HEK293 (cell line): ENCODE data around the gene TSPOAP1.

Experiments
- CTCF ChIA-PET: fragments of 350-600 bp; formaldehyde crosslinking; extraction: SDS; loops from one replicate; lab custom pipeline; 2021; ENCODE audit warnings: antibody characterized with exemption; lab: Yijun Ruan, JAX
- POLR2A ChIA-PET: fragments of 300-600 bp; formaldehyde crosslinking; extraction: SDS; loops from one replicate; lab custom pipeline; 2020; ENCODE audit warnings: antibody characterized with exemption, inconsistent platforms; lab: Yijun Ruan, JAX
- H3K27ac ChIP-seq: fragments of 200-500 bp; sonication (Bioruptor generic); 2 replicates; pipeline ENCODE4 v1.5.1; 2014; ENCODE audit warnings: low read depth, low read length, control low read depth, inconsistent platforms; ENCODE audit errors: extremely low read depth
- H3K36me3 ChIP-seq, 2 experiments: fragments of 200-500 bp in 1 of 2; sonication (Bioruptor generic) in 1 of 2; 1 replicate in 1 of 2; 2 replicates in 1 of 2; pipeline ENCODE4 v1.5.1; 2014 to 2017; ENCODE audit warnings: inconsistent platforms in 2 of 2, low read length in 2 of 2; ENCODE audit not compliant: control insufficient read depth in 2 of 2, insufficient read depth in 1 of 2
- H3K4me1 ChIP-seq: fragments of 200-500 bp; sonication (Bioruptor generic); 2 replicates; pipeline ENCODE4 v1.5.1; 2014; ENCODE audit warnings: mild to moderate bottlenecking, low read length, inconsistent platforms; ENCODE audit not compliant: control insufficient read depth, insufficient read depth
- H3K4me3 ChIP-seq: 2 replicates; pipeline ENCODE4 v1.5.1; 2011; ENCODE audit warnings: low read depth, mild to moderate bottlenecking, control low read depth, low read length, moderate library complexity
- H3K9me3 ChIP-seq: fragments of 200-500 bp; sonication (Bioruptor generic); 2 replicates; pipeline ENCODE4 v1.5.1; 2014; ENCODE audit warnings: low read depth, low read length, inconsistent platforms; ENCODE audit not compliant: control insufficient read depth, insufficient read depth
- HOXD13 ChIP-seq: sonication (generic); formaldehyde crosslinking; IDR thresholded peaks from 2 replicates; pipeline ENCODE4 v1.8.0; 2022; ENCODE audit warnings: missing genetic modification reagents, borderline replicate concordance
- OVOL3 ChIP-seq: fragments of 450-650 bp; formaldehyde crosslinking; IDR thresholded peaks from 2 replicates; pipeline ENCODE4 v1.5.1; 2016; ENCODE audit warnings: missing biosample characterization, missing genetic modification characterization
- ZBTB7A ChIP-seq: fragments of 450-650 bp; formaldehyde crosslinking; IDR thresholded peaks from 2 replicates; pipeline ENCODE4 v1.5.1; 2016; ENCODE audit warnings: low read depth, missing biosample characterization, missing genetic modification characterization
- ZBTB8A ChIP-seq: fragments of 450-650 bp; formaldehyde crosslinking; IDR thresholded peaks from 2 replicates; pipeline ENCODE4 v1.5.1; 2016; ENCODE audit warnings: missing biosample characterization, missing genetic modification characterization
- ZFP37 ChIP-seq: fragments of 450-650 bp; formaldehyde crosslinking; IDR thresholded peaks from 2 replicates; pipeline ENCODE4 v1.5.1; 2016; ENCODE audit warnings: missing biosample characterization, missing genetic modification characterization
- ZNF112 ChIP-seq: fragments of 450-650 bp; formaldehyde crosslinking; IDR thresholded peaks from 2 replicates; pipeline ENCODE4 v1.5.0; 2017; ENCODE audit warnings: missing biosample characterization, missing genetic modification characterization
- ZNF146 ChIP-seq: fragments of 450-650 bp; formaldehyde crosslinking; IDR thresholded peaks from 2 replicates; pipeline ENCODE4 v1.5.1; 2016; ENCODE audit warnings: missing biosample characterization, missing genetic modification characterization
- ZNF2 ChIP-seq: fragments of 450-650 bp; formaldehyde crosslinking; IDR thresholded peaks from 2 replicates; pipeline ENCODE4 v1.5.1; 2016; ENCODE audit warnings: missing biosample characterization, missing genetic modification characterization
- ZNF302 ChIP-seq: fragments of 450-650 bp; formaldehyde crosslinking; IDR thresholded peaks from 2 replicates; pipeline ENCODE4 v1.5.1; 2016; ENCODE audit warnings: missing biosample characterization, missing genetic modification characterization, low read depth
- ZNF501 ChIP-seq: fragments of 450-650 bp; formaldehyde crosslinking; IDR thresholded peaks from 2 replicates; pipeline ENCODE4 v1.5.1; 2016; ENCODE audit warnings: missing biosample characterization, missing genetic modification characterization
- ZNF514 ChIP-seq: fragments of 450-650 bp; formaldehyde crosslinking; IDR thresholded peaks from 2 replicates; pipeline ENCODE4 v1.5.1; 2016; ENCODE audit warnings: missing biosample characterization, missing genetic modification characterization
- ZNF548 ChIP-seq: fragments of 450-650 bp; formaldehyde crosslinking; IDR thresholded peaks from 2 replicates; pipeline ENCODE4 v1.5.1; 2016; ENCODE audit warnings: missing biosample characterization, missing genetic modification characterization
- ZNF571 ChIP-seq: fragments of 450-650 bp; formaldehyde crosslinking; IDR thresholded peaks from 2 replicates; pipeline ENCODE4 v1.5.0; 2017; ENCODE audit warnings: missing biosample characterization, missing genetic modification characterization
- ZNF837 ChIP-seq: fragments of 450-650 bp; formaldehyde crosslinking; IDR thresholded peaks from 2 replicates; pipeline ENCODE4 v1.5.1; 2016; ENCODE audit warnings: missing biosample characterization, missing genetic modification characterization
- ZSCAN16 ChIP-seq: fragments of 450-650 bp; formaldehyde crosslinking; IDR thresholded peaks from 2 replicates; pipeline ENCODE4 v1.5.1; 2016; ENCODE audit warnings: missing biosample characterization, missing genetic modification characterization
- TF ChIP-seq, protein P1 (sequence below): fragments of 450-650 bp; formaldehyde crosslinking; IDR thresholded peaks from 2 replicates; pipeline ENCODE4 v1.5.1; 2016; ENCODE audit warnings: missing biosample characterization, missing genetic modification characterization
- TF ChIP-seq, protein P2 (sequence below): fragments of 450-650 bp; formaldehyde crosslinking; conservative IDR thresholded peaks from 2 replicates; pipeline ENCODE4 v1.5.1; 2016; ENCODE audit warnings: low read depth, missing biosample characterization, missing genetic modification characterization
- TF ChIP-seq, protein P3 (sequence below): fragments of 450-650 bp; formaldehyde crosslinking; IDR thresholded peaks from 2 replicates; pipeline ENCODE4; 2016; ENCODE audit warnings: missing biosample characterization, missing genetic modification characterization

TSPOAP1 gene

DNA sequence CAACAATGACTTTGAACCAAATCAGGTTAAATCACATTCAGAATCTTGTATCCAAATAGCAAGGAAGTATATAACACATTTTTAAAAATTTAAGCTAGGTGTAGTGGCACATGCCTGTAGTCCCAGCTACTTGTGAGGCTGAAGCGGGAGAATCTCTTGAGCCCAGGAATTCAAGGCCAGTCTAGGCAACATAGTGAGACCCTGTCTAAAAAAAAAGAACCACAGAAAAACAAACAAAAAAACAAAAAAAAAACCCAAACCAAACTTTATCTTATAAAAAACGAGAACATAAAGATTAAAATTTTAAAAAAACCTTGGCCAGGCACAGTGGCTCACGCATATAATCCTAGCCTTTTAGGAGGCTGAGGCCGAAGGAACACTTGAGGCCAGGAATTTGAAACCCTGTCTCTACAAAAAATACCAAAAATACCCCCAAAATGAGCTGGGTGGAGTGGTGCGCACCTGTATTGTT, 11.8 kb upstream of the TSPOAP1 start:
- Histone ChIP-seq H3K36me3 (peaks cover 13 to 22% of the 10 kb centered on the region in 2 experiments), H3K27ac (no peak overlapping the region), H3K4me1 (no peaks in the 10 kb centered on the region; the same call in 1 of the 2 replicates), H3K4me3 (no peak overlapping the region), H3K9me3 (no peaks in the 10 kb centered on the region)
- TF ChIP-seq ZBTB8A (tag by site-specific recombination), result no peak
- TF ChIP-seq ZNF302 (tag by site-specific recombination), result no peak
- TF ChIP-seq, protein P1, sequence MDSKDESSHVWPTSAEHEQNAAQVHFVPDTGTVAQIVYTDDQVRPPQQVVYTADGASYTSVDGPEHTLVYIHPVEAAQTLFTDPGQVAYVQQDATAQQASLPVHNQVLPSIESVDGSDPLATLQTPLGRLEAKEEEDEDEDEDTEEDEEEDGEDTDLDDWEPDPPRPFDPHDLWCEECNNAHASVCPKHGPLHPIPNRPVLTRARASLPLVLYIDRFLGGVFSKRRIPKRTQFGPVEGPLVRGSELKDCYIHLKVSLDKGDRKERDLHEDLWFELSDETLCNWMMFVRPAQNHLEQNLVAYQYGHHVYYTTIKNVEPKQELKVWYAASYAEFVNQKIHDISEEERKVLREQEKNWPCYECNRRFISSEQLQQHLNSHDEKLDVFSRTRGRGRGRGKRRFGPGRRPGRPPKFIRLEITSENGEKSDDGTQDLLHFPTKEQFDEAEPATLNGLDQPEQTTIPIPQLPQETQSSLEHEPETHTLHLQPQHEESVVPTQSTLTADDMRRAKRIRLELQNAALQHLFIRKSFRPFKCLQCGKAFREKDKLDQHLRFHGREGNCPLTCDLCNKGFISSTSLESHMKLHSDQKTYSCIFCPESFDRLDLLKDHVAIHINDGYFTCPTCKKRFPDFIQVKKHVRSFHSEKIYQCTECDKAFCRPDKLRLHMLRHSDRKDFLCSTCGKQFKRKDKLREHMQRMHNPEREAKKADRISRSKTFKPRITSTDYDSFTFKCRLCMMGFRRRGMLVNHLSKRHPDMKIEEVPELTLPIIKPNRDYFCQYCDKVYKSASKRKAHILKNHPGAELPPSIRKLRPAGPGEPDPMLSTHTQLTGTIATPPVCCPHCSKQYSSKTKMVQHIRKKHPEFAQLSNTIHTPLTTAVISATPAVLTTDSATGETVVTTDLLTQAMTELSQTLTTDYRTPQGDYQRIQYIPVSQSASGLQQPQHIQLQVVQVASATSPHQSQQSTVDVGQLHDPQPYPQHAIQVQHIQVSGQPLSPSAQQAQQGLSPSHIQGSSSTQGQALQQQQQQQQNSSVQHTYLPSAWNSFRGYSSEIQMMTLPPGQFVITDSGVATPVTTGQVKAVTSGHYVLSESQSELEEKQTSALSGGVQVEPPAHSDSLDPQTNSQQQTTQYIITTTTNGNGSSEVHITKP (tag by site-specific recombination), result no peak
- no peak for TF ChIP-seq ZNF2 (tag by site-specific recombination)
- no peak for TF ChIP-seq ZNF548 (tag by site-specific recombination)
- TF ChIP-seq ZNF837 (tag by site-specific recombination), result no peak
- no peak for TF ChIP-seq ZNF501 (tag by site-specific recombination)
- no peak for TF ChIP-seq ZNF514 (tag by site-specific recombination)
- TF ChIP-seq, protein P2, sequence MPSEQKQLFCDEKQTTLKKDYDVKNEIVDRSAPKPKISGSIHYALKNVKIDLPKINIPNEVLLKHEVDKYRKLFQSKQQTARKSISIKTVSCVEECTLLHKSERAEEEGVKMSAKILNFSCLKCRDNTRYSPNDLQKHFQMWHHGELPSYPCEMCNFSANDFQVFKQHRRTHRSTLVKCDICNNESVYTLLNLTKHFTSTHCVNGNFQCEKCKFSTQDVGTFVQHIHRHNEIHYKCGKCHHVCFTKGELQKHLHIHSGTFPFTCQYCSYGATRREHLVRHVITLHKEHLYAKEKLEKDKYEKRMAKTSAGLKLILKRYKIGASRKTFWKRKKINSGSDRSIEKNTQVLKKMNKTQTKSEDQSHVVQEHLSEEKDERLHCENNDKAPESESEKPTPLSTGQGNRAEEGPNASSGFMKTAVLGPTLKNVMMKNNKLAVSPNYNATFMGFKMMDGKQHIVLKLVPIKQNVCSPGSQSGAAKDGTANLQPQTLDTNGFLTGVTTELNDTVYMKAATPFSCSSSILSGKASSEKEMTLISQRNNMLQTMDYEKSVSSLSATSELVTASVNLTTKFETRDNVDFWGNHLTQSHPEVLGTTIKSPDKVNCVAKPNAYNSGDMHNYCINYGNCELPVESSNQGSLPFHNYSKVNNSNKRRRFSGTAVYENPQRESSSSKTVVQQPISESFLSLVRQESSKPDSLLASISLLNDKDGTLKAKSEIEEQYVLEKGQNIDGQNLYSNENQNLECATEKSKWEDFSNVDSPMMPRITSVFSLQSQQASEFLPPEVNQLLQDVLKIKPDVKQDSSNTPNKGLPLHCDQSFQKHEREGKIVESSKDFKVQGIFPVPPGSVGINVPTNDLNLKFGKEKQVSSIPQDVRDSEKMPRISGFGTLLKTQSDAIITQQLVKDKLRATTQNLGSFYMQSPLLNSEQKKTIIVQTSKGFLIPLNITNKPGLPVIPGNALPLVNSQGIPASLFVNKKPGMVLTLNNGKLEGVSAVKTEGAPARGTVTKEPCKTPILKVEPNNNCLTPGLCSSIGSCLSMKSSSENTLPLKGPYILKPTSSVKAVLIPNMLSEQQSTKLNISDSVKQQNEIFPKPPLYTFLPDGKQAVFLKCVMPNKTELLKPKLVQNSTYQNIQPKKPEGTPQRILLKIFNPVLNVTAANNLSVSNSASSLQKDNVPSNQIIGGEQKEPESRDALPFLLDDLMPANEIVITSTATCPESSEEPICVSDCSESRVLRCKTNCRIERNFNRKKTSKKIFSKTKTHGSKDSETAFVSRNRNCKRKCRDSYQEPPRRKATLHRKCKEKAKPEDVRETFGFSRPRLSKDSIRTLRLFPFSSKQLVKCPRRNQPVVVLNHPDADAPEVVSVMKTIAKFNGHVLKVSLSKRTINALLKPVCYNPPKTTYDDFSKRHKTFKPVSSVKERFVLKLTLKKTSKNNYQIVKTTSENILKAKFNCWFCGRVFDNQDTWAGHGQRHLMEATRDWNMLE (tag by site-specific recombination), result no peak
- no peak for TF ChIP-seq ZBTB7A
- no peak for TF ChIP-seq ZNF146 (tag by site-specific recombination)
- TF ChIP-seq ZSCAN16, result no peak
- TF ChIP-seq ZNF571 (tag by site-specific recombination), result no peak
- no peak for TF ChIP-seq ZFP37 (tag by site-specific recombination)
- no peak for TF ChIP-seq HOXD13 (CRISPR knock-in tag)
- TF ChIP-seq OVOL3 (tag by site-specific recombination), result no peak
- no peak for TF ChIP-seq ZNF112 (tag by site-specific recombination)
- TF ChIP-seq, protein P3, sequence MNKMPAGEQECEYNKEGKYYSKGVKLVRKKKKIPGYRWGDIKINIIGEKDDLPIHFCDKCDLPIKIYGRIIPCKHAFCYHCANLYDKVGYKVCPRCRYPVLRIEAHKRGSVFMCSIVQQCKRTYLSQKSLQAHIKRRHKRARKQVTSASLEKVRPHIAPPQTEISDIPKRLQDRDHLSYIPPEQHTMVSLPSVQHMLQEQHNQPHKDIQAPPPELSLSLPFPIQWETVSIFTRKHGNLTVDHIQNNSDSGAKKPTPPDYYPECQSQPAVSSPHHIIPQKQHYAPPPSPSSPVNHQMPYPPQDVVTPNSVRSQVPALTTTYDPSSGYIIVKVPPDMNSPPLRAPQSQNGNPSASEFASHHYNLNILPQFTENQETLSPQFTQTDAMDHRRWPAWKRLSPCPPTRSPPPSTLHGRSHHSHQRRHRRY (tag by site-specific recombination), result no peak
- ChIA-PET POLR2A (interaction anchor here (2.5 kb wide), 1 partner anchor 12 kb away, joined by 14 read pairs; the partner anchor contains the start of gene SUPT4H1), CTCF (interaction anchor here (0.6 to 2.0 kb wide), 3 partner anchors 36 to 93 kb away, joined by 3 to 8 read pairs (median 3); no protein-coding TSS in a partner anchor)
